Measurements from ENCODE around the gene LRP5. TPM values are rescaled to one million over a fixed set of nuclear protein-coding genes. Genes with fewer than 3 reads are reported as not detected.
"Not testable (repeated sequence)": the region's sequence is repeated elsewhere in the genome, so short reads cannot be mapped to it uniquely, and the experiment has no call there.

The LRP5 gene
- total RNA-seq, 1 experiment from 2014 or later, result 0.07 TPM

- Histone ChIP-seq H2AFZ (ENCODE audit: low read length) (no peak overlapping the region), H3K4me2 (ENCODE audit: low read depth, low read length, poor library complexity, severe bottlenecking) (no peak overlapping the region), H3K79me2 (ENCODE audit: low read length) (no peaks in the 10 kb centered on the region), H3K4me1 (ENCODE audit: low read length) (peaks cover 20% of the 10 kb centered on the region), H3K36me3 (ENCODE audit: insufficient read depth, low read length) (no peaks in the 10 kb centered on the region), H3K27ac (ENCODE audit: low read length) (no peak overlapping the region), H3K27me3 (ENCODE audit: low read length) (no peaks in the 10 kb centered on the region), H3K9me3 (ENCODE audit: low read length) (no peaks in the 10 kb centered on the region), H3K9ac (ENCODE audit: low read length) (no peak overlapping the region), H3K9me2 (replicated peaks; ENCODE audit: insufficient read depth, low read length) (no peaks in the 10 kb centered on the region), H4K20me1 (ENCODE audit: insufficient read depth, low read depth, low read length) (no peaks in the 10 kb centered on the region), H3K4me3 (ENCODE audit: low read length) (no peak overlapping the region)
- no peak for DNase-seq
These were observed 130.0 kb downstream of the LRP5 start for GRCh38 chr11:68442433-68442832.

- no peak overlapping the region for H2AFZ ChIP-seq (ENCODE audit: low read length)
- no peak for DNase-seq
- no peaks in the 10 kb centered on the region for H3K79me2 ChIP-seq (ENCODE audit: low read length)
- H3K27me3 ChIP-seq (ENCODE audit: low read length), result no peaks in the 10 kb centered on the region
- no peaks in the 10 kb centered on the region for H3K9me3 ChIP-seq (ENCODE audit: low read length)
- no peak overlapping the region for H3K9ac ChIP-seq (ENCODE audit: low read length)
- H3K27ac ChIP-seq (ENCODE audit: low read length), result no peak overlapping the region
- H3K36me3 ChIP-seq (ENCODE audit: insufficient read depth, low read length), result no peaks in the 10 kb centered on the region
- H3K4me1 ChIP-seq (ENCODE audit: low read length), result peaks cover 16% of the 10 kb centered on the region
- H3K4me3 ChIP-seq (ENCODE audit: low read length), result no peak overlapping the region
- H4K20me1 ChIP-seq (ENCODE audit: insufficient read depth, low read depth, low read length), result no peaks in the 10 kb centered on the region
- no peak overlapping the region for H3K4me2 ChIP-seq (ENCODE audit: low read depth, low read length, poor library complexity, severe bottlenecking)
- no peaks in the 10 kb centered on the region for H3K9me2 ChIP-seq (replicated peaks; ENCODE audit: insufficient read depth, low read length)
These were observed 132.2 kb downstream of the LRP5 start for GRCh38 chr11:68444566-68444965.

DNA sequence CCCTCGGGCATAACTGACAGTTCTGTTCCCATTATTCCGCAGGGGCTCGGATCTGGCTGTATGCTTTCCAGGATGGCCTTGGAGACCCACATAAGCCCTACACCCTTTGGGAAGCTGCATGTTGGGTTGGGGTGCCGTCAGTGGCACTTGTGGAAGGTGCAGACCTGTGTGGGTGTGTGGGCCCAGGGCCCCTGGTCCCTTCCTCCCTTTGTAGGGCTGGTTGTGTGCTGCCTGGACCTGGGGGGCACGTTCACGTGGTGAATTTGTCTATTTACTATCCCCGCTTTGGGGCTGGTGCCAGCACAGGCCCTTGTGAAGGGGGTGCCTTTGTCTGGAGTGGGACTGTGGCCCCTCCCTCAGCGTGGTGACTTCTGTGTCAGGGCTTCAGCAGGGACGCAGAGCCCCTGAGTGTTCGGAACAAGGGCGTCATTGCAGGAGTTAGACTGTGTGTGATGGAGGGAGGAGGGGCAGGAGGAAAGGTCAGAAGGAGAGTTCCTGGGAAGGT lies 133.2 kb downstream of the LRP5 start:
- Histone ChIP-seq H3K27me3 (ENCODE audit: low read length) (no peaks in the 10 kb centered on the region), H3K9ac (ENCODE audit: low read length) (no peak overlapping the region), H2AFZ (ENCODE audit: low read length) (no peak overlapping the region), H3K27ac (ENCODE audit: low read length) (no peak overlapping the region), H3K9me3 (ENCODE audit: low read length) (no peaks in the 10 kb centered on the region), H3K4me3 (ENCODE audit: low read length) (no peak overlapping the region), H3K4me1 (ENCODE audit: low read length) (peaks cover 13% of the 10 kb centered on the region), H3K79me2 (ENCODE audit: low read length) (no peaks in the 10 kb centered on the region), H3K36me3 (ENCODE audit: insufficient read depth, low read length) (no peaks in the 10 kb centered on the region), H3K4me2 (ENCODE audit: low read depth, low read length, poor library complexity, severe bottlenecking) (no peak overlapping the region), H3K9me2 (replicated peaks; ENCODE audit: insufficient read depth, low read length) (no peaks in the 10 kb centered on the region), H4K20me1 (ENCODE audit: insufficient read depth, low read depth, low read length) (no peaks in the 10 kb centered on the region)
- DNase-seq, result no peak

DNA sequence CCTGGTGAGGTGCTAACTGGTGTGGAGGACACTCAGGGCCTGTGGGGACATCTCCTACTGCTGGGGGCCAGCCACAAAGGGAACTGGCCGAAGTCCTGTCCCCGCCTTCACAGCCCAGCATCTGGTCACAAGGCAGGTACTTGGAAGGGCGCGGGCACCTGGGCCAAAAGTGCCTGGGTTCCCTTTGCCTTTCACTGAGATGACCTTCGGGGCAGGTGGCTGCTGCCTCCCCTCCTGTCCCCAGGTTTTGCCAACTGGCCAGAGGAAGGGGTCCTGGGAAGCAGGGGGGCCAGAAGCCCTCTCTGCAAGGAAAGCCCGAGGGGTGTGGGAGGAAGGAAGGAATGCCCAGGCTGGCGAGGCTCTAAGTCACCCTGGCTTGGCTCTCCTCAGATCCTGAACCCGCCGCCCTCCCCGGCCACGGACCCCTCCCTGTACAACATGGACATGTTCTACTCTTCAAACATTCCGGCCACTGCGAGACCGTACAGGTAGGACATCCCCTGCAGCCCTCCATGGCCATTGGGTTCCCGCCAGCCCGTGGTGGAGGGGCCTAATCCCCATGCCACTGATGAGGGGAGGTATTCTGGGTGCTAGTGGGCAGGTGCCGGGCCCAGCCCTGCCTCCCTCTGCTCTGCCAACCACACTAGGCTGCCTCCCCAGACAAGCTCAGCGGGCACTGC lies 133.8 kb downstream of the LRP5 start:
- Histone ChIP-seq H2AFZ (ENCODE audit: low read length) (no peak overlapping the region), H3K4me3 (ENCODE audit: low read length) (no peak overlapping the region), H3K4me2 (ENCODE audit: low read depth, low read length, poor library complexity, severe bottlenecking) (no peak overlapping the region), H3K27me3 (ENCODE audit: low read length) (no peaks in the 10 kb centered on the region), H3K9ac (ENCODE audit: low read length) (no peak overlapping the region), H3K36me3 (ENCODE audit: insufficient read depth, low read length) (no peaks in the 10 kb centered on the region), H3K9me3 (ENCODE audit: low read length) (no peaks in the 10 kb centered on the region), H3K9me2 (replicated peaks; ENCODE audit: insufficient read depth, low read length) (no peaks in the 10 kb centered on the region), H3K79me2 (ENCODE audit: low read length) (no peaks in the 10 kb centered on the region), H3K4me1 (ENCODE audit: low read length) (peaks cover 11% of the 10 kb centered on the region), H3K27ac (ENCODE audit: low read length) (no peak overlapping the region), H4K20me1 (ENCODE audit: insufficient read depth, low read depth, low read length) (no peaks in the 10 kb centered on the region)
- DNase-seq, result no peak

- H3K4me3 ChIP-seq (ENCODE audit: low read length), result no peak overlapping the region
- H3K36me3 ChIP-seq (ENCODE audit: insufficient read depth, low read length), result no peaks in the 10 kb centered on the region
- H3K27me3 ChIP-seq (ENCODE audit: low read length), result no peaks in the 10 kb centered on the region
- H3K79me2 ChIP-seq (ENCODE audit: low read length), result no peaks in the 10 kb centered on the region
- no peaks in the 10 kb centered on the region for H3K9me3 ChIP-seq (ENCODE audit: low read length)
- no peak overlapping the region for H2AFZ ChIP-seq (ENCODE audit: low read length)
- H4K20me1 ChIP-seq (ENCODE audit: insufficient read depth, low read depth, low read length), result no peaks in the 10 kb centered on the region
- H3K9me2 ChIP-seq (replicated peaks; ENCODE audit: insufficient read depth, low read length), result no peaks in the 10 kb centered on the region
- no peak overlapping the region for H3K9ac ChIP-seq (ENCODE audit: low read length)
- peaks cover under 1% of the 10 kb centered on the region for H3K4me1 ChIP-seq (ENCODE audit: low read length)
- peak; percentile 90 for DNase-seq
- H3K27ac ChIP-seq (ENCODE audit: low read length), result no peak overlapping the region
- no peak overlapping the region for H3K4me2 ChIP-seq (ENCODE audit: low read depth, low read length, poor library complexity, severe bottlenecking)
These were observed 134.8 kb downstream of the LRP5 start for GRCh38 chr11:68447015-68447801.

GRCh38 chr11:68447914-68448313 lies 135.5 kb downstream of the LRP5 start:
- not testable (repeated sequence) for H3K27ac ChIP-seq (ENCODE audit: low read length); H3K9me3 ChIP-seq (ENCODE audit: low read length); DNase-seq; H3K36me3 ChIP-seq (ENCODE audit: insufficient read depth, low read length); H3K79me2 ChIP-seq (ENCODE audit: low read length); H4K20me1 ChIP-seq (ENCODE audit: insufficient read depth, low read depth, low read length); H3K4me2 ChIP-seq (ENCODE audit: low read depth, low read length, poor library complexity, severe bottlenecking); H3K4me3 ChIP-seq (ENCODE audit: low read length); H3K9ac ChIP-seq (ENCODE audit: low read length); H3K9me2 ChIP-seq (replicated peaks; ENCODE audit: insufficient read depth, low read length); H3K4me1 ChIP-seq (ENCODE audit: low read length); H3K27me3 ChIP-seq (ENCODE audit: low read length)
- 0 out of 2 replicates have a peak overlapping the region, but pooled peaks have one; percentile 27 for H2AFZ ChIP-seq (ENCODE audit: low read length)

- Histone ChIP-seq H3K4me2 (ENCODE audit: low read depth, low read length, poor library complexity, severe bottlenecking) (no peak overlapping the region), H2AFZ (ENCODE audit: low read length) (no peak overlapping the region), H3K4me1 (ENCODE audit: low read length) (no peaks in the 10 kb centered on the region), H3K9me2 (replicated peaks; ENCODE audit: insufficient read depth, low read length) (no peaks in the 10 kb centered on the region), H3K27ac (ENCODE audit: low read length) (no peak overlapping the region), H3K9ac (ENCODE audit: low read length) (no peak overlapping the region), H3K36me3 (ENCODE audit: insufficient read depth, low read length) (no peaks in the 10 kb centered on the region), H3K79me2 (ENCODE audit: low read length) (no peaks in the 10 kb centered on the region), H3K9me3 (ENCODE audit: low read length) (no peaks in the 10 kb centered on the region), H3K27me3 (ENCODE audit: low read length) (no peaks in the 10 kb centered on the region), H3K4me3 (ENCODE audit: low read length) (no peak overlapping the region), H4K20me1 (ENCODE audit: insufficient read depth, low read depth, low read length) (no peaks in the 10 kb centered on the region)
- no peak for DNase-seq
These were observed 136.2 kb downstream of the LRP5 start for GRCh38 chr11:68448604-68449011.

DNA sequence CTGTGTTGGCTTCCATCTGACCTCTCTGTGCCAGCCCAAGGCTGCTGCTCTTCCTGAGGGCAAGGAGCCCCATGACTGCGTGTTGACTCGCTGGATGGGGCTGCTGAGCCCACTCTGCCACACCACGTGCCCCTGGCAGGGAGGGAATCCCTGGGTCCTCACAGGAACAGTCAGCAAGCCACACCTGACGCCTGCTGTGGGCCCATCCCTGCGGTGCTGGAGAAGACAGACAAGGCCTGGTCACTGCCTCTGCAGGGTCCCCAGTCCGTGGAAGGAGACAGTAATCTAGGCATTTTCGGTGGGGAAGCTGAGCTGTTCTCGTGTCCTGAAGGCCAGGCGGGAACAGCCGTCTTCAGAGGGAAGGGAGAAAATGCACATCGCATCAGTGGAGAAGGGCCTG lies 137.6 kb downstream of the LRP5 start:
- Histone ChIP-seq H3K4me2 (ENCODE audit: low read depth, low read length, poor library complexity, severe bottlenecking) (no peak overlapping the region), H2AFZ (ENCODE audit: low read length) (no peak overlapping the region), H3K9me2 (replicated peaks; ENCODE audit: insufficient read depth, low read length) (no peaks in the 10 kb centered on the region), H3K36me3 (ENCODE audit: insufficient read depth, low read length) (no peaks in the 10 kb centered on the region), H3K4me3 (ENCODE audit: low read length) (no peak overlapping the region), H3K27ac (ENCODE audit: low read length) (no peak overlapping the region), H3K9me3 (ENCODE audit: low read length) (no peaks in the 10 kb centered on the region), H3K4me1 (ENCODE audit: low read length) (no peaks in the 10 kb centered on the region), H3K27me3 (ENCODE audit: low read length) (no peaks in the 10 kb centered on the region), H4K20me1 (ENCODE audit: insufficient read depth, low read depth, low read length) (no peaks in the 10 kb centered on the region), H3K9ac (ENCODE audit: low read length) (no peak overlapping the region), H3K79me2 (ENCODE audit: low read length) (no peaks in the 10 kb centered on the region)
- DNase-seq, result no peak

Measured in Karpas-422 (cell line).